ENCODE measurements around the gene ADAMTS18.

ADAMTS18 gene

DNA sequence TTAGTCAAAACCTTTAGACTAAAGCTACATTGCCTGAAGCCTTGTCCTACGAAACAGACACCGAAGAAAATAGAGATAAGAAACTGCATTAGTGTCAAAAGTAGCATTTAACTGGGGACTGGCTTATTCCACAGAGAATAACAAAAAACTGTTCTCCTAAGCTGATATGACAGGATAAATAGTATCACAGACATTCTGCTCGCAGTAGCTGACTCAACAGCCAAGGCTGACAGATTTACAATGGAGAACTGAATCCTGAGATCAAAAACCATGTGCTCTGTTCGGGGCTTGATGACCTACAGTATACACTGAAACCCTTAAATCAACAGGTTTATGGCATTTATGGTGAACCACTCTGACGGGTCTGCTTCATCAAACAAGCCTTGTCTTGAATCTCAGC lies 25.5 kb downstream of the ADAMTS18 start (continued):
- TF ChIP-seq BCL11A (tag by site-specific recombination; IDR thresholded peaks at IDR 0.05; ENCODE audit: low read depth) = peak; percentile 91
- TF ChIP-seq, protein P1, sequence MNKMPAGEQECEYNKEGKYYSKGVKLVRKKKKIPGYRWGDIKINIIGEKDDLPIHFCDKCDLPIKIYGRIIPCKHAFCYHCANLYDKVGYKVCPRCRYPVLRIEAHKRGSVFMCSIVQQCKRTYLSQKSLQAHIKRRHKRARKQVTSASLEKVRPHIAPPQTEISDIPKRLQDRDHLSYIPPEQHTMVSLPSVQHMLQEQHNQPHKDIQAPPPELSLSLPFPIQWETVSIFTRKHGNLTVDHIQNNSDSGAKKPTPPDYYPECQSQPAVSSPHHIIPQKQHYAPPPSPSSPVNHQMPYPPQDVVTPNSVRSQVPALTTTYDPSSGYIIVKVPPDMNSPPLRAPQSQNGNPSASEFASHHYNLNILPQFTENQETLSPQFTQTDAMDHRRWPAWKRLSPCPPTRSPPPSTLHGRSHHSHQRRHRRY (tag by site-specific recombination; IDR thresholded peaks at IDR 0.05) = no peak
- TF ChIP-seq PRDM1 (tag by site-specific recombination; IDR thresholded peaks at IDR 0.05) = no peak
- TF ChIP-seq ZNF747 (tag by site-specific recombination; IDR thresholded peaks at IDR 0.05) = no peak
- no peak for TF ChIP-seq ZNF16 (tag by site-specific recombination; IDR thresholded peaks at IDR 0.05; ENCODE audit: low read depth)
- TF ChIP-seq ZNF473 (tag by site-specific recombination; IDR thresholded peaks at IDR 0.05) = no peak
- TF ChIP-seq RBAK (tag by site-specific recombination; IDR thresholded peaks at IDR 0.05) = no peak
- no peak for TF ChIP-seq ZNF768 (tag by site-specific recombination; IDR thresholded peaks at IDR 0.05)
- TF ChIP-seq, protein P2, sequence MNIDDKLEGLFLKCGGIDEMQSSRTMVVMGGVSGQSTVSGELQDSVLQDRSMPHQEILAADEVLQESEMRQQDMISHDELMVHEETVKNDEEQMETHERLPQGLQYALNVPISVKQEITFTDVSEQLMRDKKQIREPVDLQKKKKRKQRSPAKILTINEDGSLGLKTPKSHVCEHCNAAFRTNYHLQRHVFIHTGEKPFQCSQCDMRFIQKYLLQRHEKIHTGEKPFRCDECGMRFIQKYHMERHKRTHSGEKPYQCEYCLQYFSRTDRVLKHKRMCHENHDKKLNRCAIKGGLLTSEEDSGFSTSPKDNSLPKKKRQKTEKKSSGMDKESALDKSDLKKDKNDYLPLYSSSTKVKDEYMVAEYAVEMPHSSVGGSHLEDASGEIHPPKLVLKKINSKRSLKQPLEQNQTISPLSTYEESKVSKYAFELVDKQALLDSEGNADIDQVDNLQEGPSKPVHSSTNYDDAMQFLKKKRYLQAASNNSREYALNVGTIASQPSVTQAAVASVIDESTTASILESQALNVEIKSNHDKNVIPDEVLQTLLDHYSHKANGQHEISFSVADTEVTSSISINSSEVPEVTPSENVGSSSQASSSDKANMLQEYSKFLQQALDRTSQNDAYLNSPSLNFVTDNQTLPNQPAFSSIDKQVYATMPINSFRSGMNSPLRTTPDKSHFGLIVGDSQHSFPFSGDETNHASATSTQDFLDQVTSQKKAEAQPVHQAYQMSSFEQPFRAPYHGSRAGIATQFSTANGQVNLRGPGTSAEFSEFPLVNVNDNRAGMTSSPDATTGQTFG (tag by site-specific recombination; IDR thresholded peaks at IDR 0.05; ENCODE audit: borderline replicate concordance) = no peak
- TF ChIP-seq ZNF274 (IDR thresholded peaks at IDR 0.05; ENCODE audit: low read length) = no peak
- no peak for TF ChIP-seq ZNF274 (tag by site-specific recombination; IDR thresholded peaks at IDR 0.05; ENCODE audit: borderline replicate concordance)
- peak; percentile 85 for TF ChIP-seq ZNF664 (tag by site-specific recombination; IDR thresholded peaks at IDR 0.05)
- TF ChIP-seq, protein P3, sequence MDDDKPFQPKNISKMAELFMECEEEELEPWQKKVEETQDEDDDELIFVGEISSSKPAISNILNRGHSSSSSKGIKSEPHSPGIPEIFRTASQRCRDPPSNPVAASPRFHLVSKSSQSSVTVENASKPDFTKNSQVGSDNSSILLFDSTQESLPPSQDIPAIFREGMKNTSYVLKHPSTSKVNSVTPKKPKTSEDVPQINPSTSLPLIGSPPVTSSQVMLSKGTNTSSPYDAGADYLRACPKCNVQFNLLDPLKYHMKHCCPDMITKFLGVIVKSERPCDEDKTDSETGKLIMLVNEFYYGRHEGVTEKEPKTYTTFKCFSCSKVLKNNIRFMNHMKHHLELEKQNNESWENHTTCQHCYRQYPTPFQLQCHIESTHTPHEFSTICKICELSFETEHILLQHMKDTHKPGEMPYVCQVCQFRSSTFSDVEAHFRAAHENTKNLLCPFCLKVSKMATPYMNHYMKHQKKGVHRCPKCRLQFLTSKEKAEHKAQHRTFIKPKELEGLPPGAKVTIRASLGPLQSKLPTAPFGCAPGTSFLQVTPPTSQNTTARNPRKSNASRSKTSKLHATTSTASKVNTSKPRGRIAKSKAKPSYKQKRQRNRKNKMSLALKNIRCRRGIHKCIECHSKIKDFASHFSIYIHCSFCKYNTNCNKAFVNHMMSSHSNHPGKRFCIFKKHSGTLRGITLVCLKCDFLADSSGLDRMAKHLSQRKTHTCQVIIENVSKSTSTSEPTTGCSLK (tag by site-specific recombination; IDR thresholded peaks at IDR 0.05) = no peak
- no peak for TF ChIP-seq ZNF707 (tag by site-specific recombination; IDR thresholded peaks at IDR 0.05)
- peak; percentile 89 for TF ChIP-seq ZEB2 (tag by site-specific recombination; IDR thresholded peaks at IDR 0.05)
- TF ChIP-seq ZSCAN16 (tag by site-specific recombination; IDR thresholded peaks at IDR 0.05) = peak; percentile 75; the same call in 1 of the 2 replicates
- peak; percentile 74 for TF ChIP-seq KLF10 (tag by site-specific recombination; IDR thresholded peaks at IDR 0.05)
- TF ChIP-seq, protein P4, sequence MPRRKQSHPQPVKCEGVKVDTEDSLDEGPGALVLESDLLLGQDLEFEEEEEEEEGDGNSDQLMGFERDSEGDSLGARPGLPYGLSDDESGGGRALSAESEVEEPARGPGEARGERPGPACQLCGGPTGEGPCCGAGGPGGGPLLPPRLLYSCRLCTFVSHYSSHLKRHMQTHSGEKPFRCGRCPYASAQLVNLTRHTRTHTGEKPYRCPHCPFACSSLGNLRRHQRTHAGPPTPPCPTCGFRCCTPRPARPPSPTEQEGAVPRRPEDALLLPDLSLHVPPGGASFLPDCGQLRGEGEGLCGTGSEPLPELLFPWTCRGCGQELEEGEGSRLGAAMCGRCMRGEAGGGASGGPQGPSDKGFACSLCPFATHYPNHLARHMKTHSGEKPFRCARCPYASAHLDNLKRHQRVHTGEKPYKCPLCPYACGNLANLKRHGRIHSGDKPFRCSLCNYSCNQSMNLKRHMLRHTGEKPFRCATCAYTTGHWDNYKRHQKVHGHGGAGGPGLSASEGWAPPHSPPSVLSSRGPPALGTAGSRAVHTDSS (tag by site-specific recombination; IDR thresholded peaks at IDR 0.05) = peak; percentile 75
- TF ChIP-seq ZNF138 (tag by site-specific recombination; IDR thresholded peaks at IDR 0.05; ENCODE audit: borderline replicate concordance) = no peak
- TF ChIP-seq, protein P5, sequence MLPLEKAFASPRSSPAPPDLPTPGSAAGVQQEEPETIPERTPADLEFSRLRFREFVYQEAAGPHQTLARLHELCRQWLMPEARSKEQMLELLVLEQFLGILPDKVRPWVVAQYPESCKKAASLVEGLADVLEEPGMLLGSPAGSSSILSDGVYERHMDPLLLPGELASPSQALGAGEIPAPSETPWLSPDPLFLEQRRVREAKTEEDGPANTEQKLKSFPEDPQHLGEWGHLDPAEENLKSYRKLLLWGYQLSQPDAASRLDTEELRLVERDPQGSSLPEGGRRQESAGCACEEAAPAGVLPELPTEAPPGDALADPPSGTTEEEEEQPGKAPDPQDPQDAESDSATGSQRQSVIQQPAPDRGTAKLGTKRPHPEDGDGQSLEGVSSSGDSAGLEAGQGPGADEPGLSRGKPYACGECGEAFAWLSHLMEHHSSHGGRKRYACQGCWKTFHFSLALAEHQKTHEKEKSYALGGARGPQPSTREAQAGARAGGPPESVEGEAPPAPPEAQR (tag by site-specific recombination; IDR thresholded peaks at IDR 0.05) = no peak
- TF ChIP-seq ZNF157 (tag by site-specific recombination; IDR thresholded peaks at IDR 0.05) = no peak
- no peak for TF ChIP-seq ZNF292 (tag by site-specific recombination; IDR thresholded peaks at IDR 0.05; ENCODE audit: borderline replicate concordance, low read depth)
- TF ChIP-seq, protein P6, sequence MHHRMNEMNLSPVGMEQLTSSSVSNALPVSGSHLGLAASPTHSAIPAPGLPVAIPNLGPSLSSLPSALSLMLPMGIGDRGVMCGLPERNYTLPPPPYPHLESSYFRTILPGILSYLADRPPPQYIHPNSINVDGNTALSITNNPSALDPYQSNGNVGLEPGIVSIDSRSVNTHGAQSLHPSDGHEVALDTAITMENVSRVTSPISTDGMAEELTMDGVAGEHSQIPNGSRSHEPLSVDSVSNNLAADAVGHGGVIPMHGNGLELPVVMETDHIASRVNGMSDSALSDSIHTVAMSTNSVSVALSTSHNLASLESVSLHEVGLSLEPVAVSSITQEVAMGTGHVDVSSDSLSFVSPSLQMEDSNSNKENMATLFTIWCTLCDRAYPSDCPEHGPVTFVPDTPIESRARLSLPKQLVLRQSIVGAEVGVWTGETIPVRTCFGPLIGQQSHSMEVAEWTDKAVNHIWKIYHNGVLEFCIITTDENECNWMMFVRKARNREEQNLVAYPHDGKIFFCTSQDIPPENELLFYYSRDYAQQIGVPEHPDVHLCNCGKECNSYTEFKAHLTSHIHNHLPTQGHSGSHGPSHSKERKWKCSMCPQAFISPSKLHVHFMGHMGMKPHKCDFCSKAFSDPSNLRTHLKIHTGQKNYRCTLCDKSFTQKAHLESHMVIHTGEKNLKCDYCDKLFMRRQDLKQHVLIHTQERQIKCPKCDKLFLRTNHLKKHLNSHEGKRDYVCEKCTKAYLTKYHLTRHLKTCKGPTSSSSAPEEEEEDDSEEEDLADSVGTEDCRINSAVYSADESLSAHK (tag by site-specific recombination; IDR thresholded peaks at IDR 0.05) = peak; percentile 97
- TF ChIP-seq ZNF501 (tag by site-specific recombination; IDR thresholded peaks at IDR 0.05) = no peak
- TF ChIP-seq OVOL3 (tag by site-specific recombination; IDR thresholded peaks at IDR 0.05) = peak; percentile 95
- no peak for TF ChIP-seq ZNF132 (tag by site-specific recombination; IDR thresholded peaks at IDR 0.05; ENCODE audit: borderline replicate concordance)
- TF ChIP-seq ZNF777 (tag by site-specific recombination; IDR thresholded peaks at IDR 0.05; ENCODE audit: borderline replicate concordance) = no peak
- peak; percentile 54 for TF ChIP-seq ZBTB17 (tag by site-specific recombination; IDR thresholded peaks at IDR 0.05)
- TF ChIP-seq, protein P7, sequence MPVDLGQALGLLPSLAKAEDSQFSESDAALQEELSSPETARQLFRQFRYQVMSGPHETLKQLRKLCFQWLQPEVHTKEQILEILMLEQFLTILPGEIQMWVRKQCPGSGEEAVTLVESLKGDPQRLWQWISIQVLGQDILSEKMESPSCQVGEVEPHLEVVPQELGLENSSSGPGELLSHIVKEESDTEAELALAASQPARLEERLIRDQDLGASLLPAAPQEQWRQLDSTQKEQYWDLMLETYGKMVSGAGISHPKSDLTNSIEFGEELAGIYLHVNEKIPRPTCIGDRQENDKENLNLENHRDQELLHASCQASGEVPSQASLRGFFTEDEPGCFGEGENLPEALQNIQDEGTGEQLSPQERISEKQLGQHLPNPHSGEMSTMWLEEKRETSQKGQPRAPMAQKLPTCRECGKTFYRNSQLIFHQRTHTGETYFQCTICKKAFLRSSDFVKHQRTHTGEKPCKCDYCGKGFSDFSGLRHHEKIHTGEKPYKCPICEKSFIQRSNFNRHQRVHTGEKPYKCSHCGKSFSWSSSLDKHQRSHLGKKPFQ (tag by site-specific recombination; IDR thresholded peaks at IDR 0.05) = 0 out of 2 replicates have a peak, but pooled peaks have one; percentile 55

All from HEK293 (cell line).